Activated CD4-positive, alpha-beta T cell treated with anti-CD3 and anti-CD28 coated beads, Interleukin-2, amount 10 ng/mL, durations not matched to agents 7 days and 5 days (primary cell): ENCODE results near the gene GDI1. TPM values are rescaled to one million over a fixed set of nuclear protein-coding genes. Genes with fewer than 3 reads are reported as not detected.

ENCODE experiments used
- CTCF ChIA-PET: fragments of 350-600 bp; sonication (Branson Sonifier 250); formaldehyde crosslinking; loops from one replicate; lab custom pipeline; 2021; ENCODE audit warnings: antibody characterized with exemption; lab: Charles Lee
- POLR2A ChIA-PET: fragments of 350-600 bp; sonication (Branson Sonifier 250); formaldehyde crosslinking; loops from one replicate; lab custom pipeline; 2021; ENCODE audit warnings: antibody characterized with exemption; lab: Charles Lee
- DNase-seq: peaks from one replicate; pipeline ENCODE4 v3.0.0-alpha.2; 2020
- H3K27ac Mint-ChIP-seq: one replicate; pipeline ENCODE4 v1.8.0; 2021; ENCODE audit warnings: mild to moderate bottlenecking, moderate library complexity, mixed read lengths
- H3K27me3 Mint-ChIP-seq: one replicate; pipeline ENCODE4 v1.8.0; 2021; ENCODE audit warnings: mixed read lengths
- H3K36me3 Mint-ChIP-seq: one replicate; pipeline ENCODE4 v1.8.0; 2021; ENCODE audit warnings: low read depth, mixed read lengths
- H3K4me1 Mint-ChIP-seq: one replicate; pipeline ENCODE4 v1.8.0; 2021; ENCODE audit warnings: mixed read lengths
- H3K4me3 Mint-ChIP-seq: one replicate; pipeline ENCODE4 v1.8.0; 2021; ENCODE audit warnings: mild to moderate bottlenecking, moderate library complexity, mixed read lengths
- H3K9me3 Mint-ChIP-seq: one replicate; pipeline ENCODE4 v1.8.0; 2021; ENCODE audit warnings: mixed read lengths
- total RNA-seq, 2 experiments: library from RNA; stranded (reverse); gene quantifications; one replicate each; pipeline ENCODE4 v1.2.3, GENCODE V29; 2021

GDI1 gene
- total RNA-seq, 2 experiments from 2014 or later: 118 to 123 TPM

GRCh38 chrX:154459832-154460231 lies 22.9 kb downstream of the GDI1 start:
- no peak overlapping the region for H3K27ac Mint-ChIP-seq
- no peaks in the 10 kb centered on the region for H3K9me3 Mint-ChIP-seq
- ChIA-PET POLR2A (no interaction called here), CTCF (interaction anchor here (0.9 kb wide), 1 partner anchor 61 kb away, joined by 3 read pairs; the partner anchor contains the start of gene RPL10)
- no peaks in the 10 kb centered on the region for H3K27me3 Mint-ChIP-seq
- no peak for DNase-seq
- H3K4me3 Mint-ChIP-seq: peak overlapping the region; percentile 76
- H3K36me3 Mint-ChIP-seq: no peaks in the 10 kb centered on the region
- peaks cover 9% of the 10 kb centered on the region for H3K4me1 Mint-ChIP-seq

DNA sequence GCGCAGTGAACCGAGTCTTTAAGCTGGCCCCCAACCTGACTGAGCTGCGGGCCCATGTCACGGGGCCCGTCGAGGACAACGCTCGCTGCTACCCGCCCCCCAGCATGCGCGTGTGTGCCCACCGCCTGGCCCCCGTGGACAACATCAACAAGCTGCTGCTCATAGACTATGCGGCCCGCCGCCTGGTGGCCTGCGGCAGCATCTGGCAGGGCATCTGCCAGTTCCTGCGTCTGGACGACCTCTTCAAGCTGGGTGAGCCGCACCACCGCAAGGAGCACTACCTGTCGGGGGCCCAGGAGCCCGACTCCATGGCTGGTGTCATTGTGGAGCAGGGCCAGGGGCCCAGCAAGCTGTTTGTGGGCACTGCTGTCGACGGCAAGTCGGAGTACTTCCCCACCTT lies 23.4 kb downstream of the GDI1 start:
- no peak for DNase-seq
- Mint-ChIP-seq H3K27ac (no peak overlapping the region), H3K4me3 (no peak overlapping the region), H3K9me3 (no peaks in the 10 kb centered on the region), H3K4me1 (peaks cover 9% of the 10 kb centered on the region), H3K36me3 (no peaks in the 10 kb centered on the region), H3K27me3 (no peaks in the 10 kb centered on the region)
- ChIA-PET CTCF (no interaction called here), POLR2A (no interaction called here)

DNA sequence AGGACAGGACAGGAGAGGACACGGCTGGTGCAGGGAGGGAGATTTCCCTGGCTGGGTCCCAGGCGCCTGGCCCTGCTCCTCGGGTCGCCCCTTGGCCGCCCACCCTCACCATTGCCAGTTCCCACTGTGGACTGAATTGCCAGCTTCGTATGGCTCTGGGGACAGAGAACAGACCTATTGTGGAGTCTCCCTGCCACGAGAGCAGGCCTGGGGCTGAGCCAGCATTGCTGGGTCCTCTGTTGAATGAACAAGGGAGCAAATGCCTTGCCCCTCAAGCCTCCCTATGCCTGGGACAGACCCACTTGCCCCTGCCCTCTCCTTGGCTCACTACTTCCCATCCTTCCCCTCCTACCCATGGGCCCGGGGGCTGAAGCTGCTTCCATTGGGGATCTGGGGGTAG lies 25.4 kb downstream of the GDI1 start:
- Mint-ChIP-seq H3K9me3 (no peaks in the 10 kb centered on the region), H3K36me3 (no peaks in the 10 kb centered on the region), H3K27me3 (no peaks in the 10 kb centered on the region), H3K27ac (no peak overlapping the region), H3K4me3 (no peak overlapping the region), H3K4me1 (peaks cover 6% of the 10 kb centered on the region)
- no peak for DNase-seq
- ChIA-PET CTCF (interaction anchor here (0.8 to 1.2 kb wide), 2 partner anchors 10 to 18 kb away, joined by 3 to 4 read pairs; no protein-coding TSS in a partner anchor), POLR2A (no interaction called here)

- H3K4me3 Mint-ChIP-seq: no peak overlapping the region
- no peak overlapping the region for H3K27ac Mint-ChIP-seq
- H3K36me3 Mint-ChIP-seq: no peaks in the 10 kb centered on the region
- no peaks in the 10 kb centered on the region for H3K27me3 Mint-ChIP-seq
- POLR2A ChIA-PET: interaction anchor here (0.5 kb wide), 1 partner anchor 37 kb away, joined by 3 read pairs; no protein-coding TSS in a partner anchor
- CTCF ChIA-PET: interaction anchor here (1.0 kb wide), 1 partner anchor 11 kb away, joined by 6 read pairs; no protein-coding TSS in a partner anchor
- DNase-seq: no peak
- H3K4me1 Mint-ChIP-seq: peaks cover 4% of the 10 kb centered on the region
- H3K9me3 Mint-ChIP-seq: no peaks in the 10 kb centered on the region
These were observed 26.8 kb downstream of the GDI1 start for GRCh38 chrX:154463611-154464220.

DNA sequence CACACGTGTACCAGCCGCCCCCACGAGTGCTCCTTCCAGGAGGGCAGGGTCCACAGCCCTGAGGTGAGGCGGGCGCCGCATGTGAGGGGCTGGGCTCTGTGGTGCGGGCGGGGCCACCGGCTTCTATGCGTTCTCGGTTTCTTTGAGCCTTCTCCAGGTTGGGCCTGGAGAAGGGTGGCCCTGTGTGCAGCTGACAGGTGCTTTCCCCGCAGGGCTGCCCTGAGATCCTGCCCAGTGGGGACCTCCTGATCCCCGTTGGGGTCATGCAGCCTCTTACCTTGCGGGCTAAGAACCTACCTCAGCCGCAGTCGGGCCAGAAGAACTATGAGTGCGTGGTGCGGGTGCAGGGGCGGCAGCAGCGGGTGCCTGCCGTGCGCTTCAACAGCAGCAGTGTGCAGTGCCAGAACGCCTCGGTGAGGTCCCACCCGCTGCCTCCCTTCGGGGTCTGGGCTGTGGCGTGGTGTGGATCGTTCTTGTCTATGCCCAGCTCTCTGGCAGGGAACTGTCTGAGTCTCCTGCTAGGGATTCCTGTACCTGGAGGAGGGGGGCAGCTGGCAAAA lies 27.9 kb downstream of the GDI1 start:
- Mint-ChIP-seq H3K36me3 (no peaks in the 10 kb centered on the region), H3K27ac (no peak overlapping the region), H3K4me3 (no peak overlapping the region), H3K4me1 (no peaks in the 10 kb centered on the region), H3K9me3 (no peaks in the 10 kb centered on the region), H3K27me3 (no peaks in the 10 kb centered on the region)
- POLR2A ChIA-PET: no interaction called here
- CTCF ChIA-PET: interaction anchor here (0.9 to 1.2 kb wide), 3 partner anchors 20 to 27 kb away, joined by 3 read pairs; partner anchors contain the start of gene UBL4A
- DNase-seq: no peak

- no peak for DNase-seq
- Mint-ChIP-seq H3K9me3 (no peaks in the 10 kb centered on the region), H3K27me3 (no peaks in the 10 kb centered on the region), H3K36me3 (no peaks in the 10 kb centered on the region), H3K4me1 (no peaks in the 10 kb centered on the region), H3K27ac (no peak overlapping the region), H3K4me3 (no peak overlapping the region)
- POLR2A ChIA-PET: no interaction called here
- CTCF ChIA-PET: interaction anchor here (0.9 to 1.2 kb wide), 3 partner anchors 19 to 26 kb away, joined by 3 read pairs; partner anchors contain the start of gene UBL4A
These were observed 28.6 kb downstream of the GDI1 start for GRCh38 chrX:154465601-154466000.

DNA sequence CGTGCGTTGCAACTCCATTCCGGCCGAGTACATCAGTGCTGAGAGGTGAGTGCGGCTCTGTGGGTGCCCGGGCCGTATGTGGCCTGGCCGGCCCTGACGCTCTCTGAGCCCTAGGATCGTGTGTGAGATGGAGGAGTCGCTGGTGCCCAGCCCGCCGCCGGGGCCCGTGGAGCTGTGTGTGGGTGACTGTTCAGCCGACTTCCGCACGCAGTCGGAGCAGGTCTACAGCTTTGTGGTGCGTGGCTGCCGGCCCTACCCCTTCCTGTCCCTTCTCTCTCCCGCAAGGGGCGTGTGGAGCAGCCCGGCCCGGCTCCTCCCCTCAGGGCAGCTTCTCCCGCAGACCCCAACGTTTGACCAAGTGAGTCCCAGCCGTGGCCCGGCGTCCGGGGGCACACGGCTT lies 29.1 kb downstream of the GDI1 start:
- ChIA-PET CTCF (interaction anchor here (1.2 kb wide), 1 partner anchor 21 kb away, joined by 3 read pairs; the partner anchor contains the start of gene UBL4A), POLR2A (no interaction called here)
- no peaks in the 10 kb centered on the region for H3K4me1 Mint-ChIP-seq
- no peak overlapping the region for H3K4me3 Mint-ChIP-seq
- H3K36me3 Mint-ChIP-seq: no peaks in the 10 kb centered on the region
- H3K9me3 Mint-ChIP-seq: no peaks in the 10 kb centered on the region
- no peak overlapping the region for H3K27ac Mint-ChIP-seq
- no peaks in the 10 kb centered on the region for H3K27me3 Mint-ChIP-seq
- no peak for DNase-seq

GRCh38 chrX:154466907-154467306 lies 30.0 kb downstream of the GDI1 start:
- POLR2A ChIA-PET: no interaction called here
- no peaks in the 10 kb centered on the region for H3K27me3 Mint-ChIP-seq
- CTCF ChIA-PET: interaction anchor here (0.6 kb wide), 1 partner anchor 26 kb away, joined by 3 read pairs; no protein-coding TSS in a partner anchor
- H3K4me3 Mint-ChIP-seq: no peak overlapping the region
- H3K36me3 Mint-ChIP-seq: no peaks in the 10 kb centered on the region
- no peak overlapping the region for H3K27ac Mint-ChIP-seq
- no peaks in the 10 kb centered on the region for H3K9me3 Mint-ChIP-seq
- DNase-seq: no peak
- no peaks in the 10 kb centered on the region for H3K4me1 Mint-ChIP-seq

DNA sequence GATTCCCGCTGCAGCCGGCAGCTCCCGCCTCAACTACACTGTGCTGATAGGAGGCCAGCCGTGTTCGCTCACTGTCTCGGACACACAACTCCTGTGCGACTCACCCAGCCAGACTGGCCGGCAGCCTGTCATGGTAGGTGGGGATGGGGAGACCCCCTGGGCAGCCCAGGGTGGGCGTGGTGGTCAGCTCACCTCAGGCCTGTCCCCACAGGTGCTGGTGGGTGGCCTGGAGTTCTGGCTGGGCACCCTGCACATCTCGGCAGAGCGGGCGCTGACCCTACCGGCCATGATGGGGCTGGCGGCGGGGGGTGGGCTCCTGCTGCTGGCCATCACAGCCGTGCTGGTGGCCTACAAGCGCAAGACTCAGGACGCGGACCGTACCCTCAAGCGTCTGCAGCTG lies 30.6 kb downstream of the GDI1 start:
- CTCF ChIA-PET: no interaction called here
- DNase-seq: no peak
- Mint-ChIP-seq H3K27me3 (no peaks in the 10 kb centered on the region), H3K36me3 (no peaks in the 10 kb centered on the region), H3K4me1 (no peaks in the 10 kb centered on the region), H3K9me3 (no peaks in the 10 kb centered on the region), H3K4me3 (no peak overlapping the region), H3K27ac (no peak overlapping the region)
- POLR2A ChIA-PET: no interaction called here

- ChIA-PET CTCF (interaction anchor here (0.6 kb wide), 1 partner anchor 574 kb away, joined by 3 read pairs; no protein-coding TSS in a partner anchor), POLR2A (no interaction called here)
- Mint-ChIP-seq H3K9me3 (no peaks in the 10 kb centered on the region), H3K36me3 (no peaks in the 10 kb centered on the region), H3K4me1 (no peaks in the 10 kb centered on the region), H3K27me3 (no peaks in the 10 kb centered on the region), H3K4me3 (no peak overlapping the region), H3K27ac (no peak overlapping the region)
- no peak for DNase-seq
These were observed 31.3 kb downstream of the GDI1 start for GRCh38 chrX:154468217-154468616.

- no peaks in the 10 kb centered on the region for H3K27me3 Mint-ChIP-seq
These were observed 32.2 kb downstream of the GDI1 start for GRCh38 chrX:154469114-154469513.

DNA sequence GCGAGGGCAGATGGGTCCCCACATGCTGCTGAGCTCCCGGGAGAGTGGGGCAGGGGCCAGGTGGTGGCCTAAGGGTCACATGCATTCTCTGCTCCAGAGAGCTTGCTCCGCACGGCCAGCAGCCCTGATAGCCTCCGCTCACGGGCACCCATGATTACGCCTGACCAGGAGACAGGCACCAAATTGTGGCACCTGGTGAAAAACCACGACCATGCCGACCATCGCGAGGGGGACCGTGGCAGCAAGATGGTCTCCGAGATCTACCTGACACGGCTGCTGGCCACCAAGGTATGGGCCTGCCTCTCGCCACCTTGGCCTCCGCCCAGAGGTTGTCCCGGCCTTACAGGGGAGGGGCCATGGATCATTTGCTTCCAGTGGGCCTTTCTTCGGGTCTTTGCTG lies 32.9 kb downstream of the GDI1 start:
- no peak overlapping the region for H3K27ac Mint-ChIP-seq
- no peaks in the 10 kb centered on the region for H3K27me3 Mint-ChIP-seq
- no peak for DNase-seq
- POLR2A ChIA-PET: no interaction called here
- no peaks in the 10 kb centered on the region for H3K36me3 Mint-ChIP-seq
- CTCF ChIA-PET: no interaction called here
- H3K4me1 Mint-ChIP-seq: no peaks in the 10 kb centered on the region
- no peaks in the 10 kb centered on the region for H3K9me3 Mint-ChIP-seq
- H3K4me3 Mint-ChIP-seq: no peak overlapping the region

More at GRCh38 chrX:154469114-154469513, 32.2 kb downstream of the GDI1 start:
- no peak overlapping the region for H3K4me3 Mint-ChIP-seq
- H3K4me1 Mint-ChIP-seq: no peaks in the 10 kb centered on the region
- no peaks in the 10 kb centered on the region for H3K9me3 Mint-ChIP-seq
- H3K27ac Mint-ChIP-seq: no peak overlapping the region
- no peak for DNase-seq
- ChIA-PET POLR2A (no interaction called here), CTCF (interaction anchor here (0.6 kb wide), 1 partner anchor 42 kb away, joined by 3 read pairs; no protein-coding TSS in a partner anchor)
- H3K36me3 Mint-ChIP-seq: no peaks in the 10 kb centered on the region

DNA sequence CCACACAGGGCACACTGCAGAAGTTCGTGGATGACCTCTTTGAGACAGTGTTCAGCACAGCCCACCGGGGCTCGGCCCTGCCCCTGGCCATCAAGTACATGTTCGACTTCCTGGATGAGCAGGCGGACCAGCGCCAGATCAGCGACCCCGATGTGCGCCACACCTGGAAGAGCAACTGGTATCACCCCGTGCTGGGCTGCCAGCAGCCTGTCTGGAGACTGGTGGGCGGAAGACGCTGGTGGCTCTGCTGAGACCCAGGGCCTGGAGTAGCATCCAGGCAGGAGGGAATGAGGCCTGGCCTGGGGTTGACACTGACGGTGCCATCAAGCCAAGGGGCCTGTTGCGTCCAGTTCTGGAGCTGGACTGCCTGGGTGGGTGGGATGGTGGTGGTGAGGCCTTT lies 33.5 kb downstream of the GDI1 start:
- Mint-ChIP-seq H3K4me3 (no peak overlapping the region), H3K27ac (no peak overlapping the region), H3K27me3 (no peaks in the 10 kb centered on the region), H3K36me3 (peaks cover under 1% of the 10 kb centered on the region), H3K4me1 (peaks cover 2% of the 10 kb centered on the region), H3K9me3 (no peaks in the 10 kb centered on the region)
- CTCF ChIA-PET: no interaction called here
- POLR2A ChIA-PET: no interaction called here
- DNase-seq: no peak
